SU-DHL-6 (cell line): ENCODE results near the gene ACAP3.

Experiments used
- H2AFZ ChIP-seq: fragments of 200-600 bp; sonication (generic); 2 replicates; pipeline ENCODE4 v1.6.1; 2014; ENCODE audit warnings: low read depth, mild to moderate bottlenecking, moderate library complexity, mixed read lengths, antibody characterized with exemption, low read length; ENCODE audit not compliant: severe bottlenecking
- H3F3A ChIP-seq: fragments of 200-600 bp; shearing (Covaris generic); 2 replicates; pipeline ENCODE4 v1.6.0; 2016; ENCODE audit warnings: antibody characterized with exemption, mild to moderate bottlenecking; ENCODE audit not compliant: insufficient read depth
- H3K27ac ChIP-seq: fragments of 200-600 bp; sonication (generic); 2 replicates; pipeline ENCODE4 v1.5.1; 2016; ENCODE audit warnings: low read depth, mild to moderate bottlenecking, low read length, moderate library complexity, mixed read lengths
- H3K27me3 ChIP-seq: fragments of 200-600 bp; sonication (generic), shearing (Covaris generic); 2 replicates; pipeline ENCODE4 v1.6.0; 2014; ENCODE audit warnings: mild to moderate bottlenecking, low read length
- H3K36me3 ChIP-seq: fragments of 200-600 bp; sonication (generic); 2 replicates; pipeline ENCODE4 v1.6.1; 2014; ENCODE audit warnings: mild to moderate bottlenecking, low read length, mixed read lengths
- H3K4me2 ChIP-seq: fragments of 300-600, 200-600 bp; shearing (Covaris generic), sonication (generic); 2 replicates; pipeline ENCODE4 v1.6.0; 2014; ENCODE audit warnings: low read length, low read depth, mild to moderate bottlenecking; ENCODE audit not compliant: poor library complexity, severe bottlenecking
- H3K4me3 ChIP-seq: fragments of 200-600 bp; sonication (generic); 2 replicates; pipeline ENCODE4 v1.5.1; 2014; ENCODE audit warnings: antibody characterized with exemption, low read length, mild to moderate bottlenecking, mixed read lengths; ENCODE audit not compliant: insufficient read depth, poor library complexity, severe bottlenecking
- H3K79me2 ChIP-seq: fragments of 200-600 bp; sonication (generic); 2 replicates; pipeline ENCODE4 v1.6.1; 2014; ENCODE audit warnings: mild to moderate bottlenecking, low read length, moderate library complexity; ENCODE audit not compliant: insufficient read depth
- H3K9ac ChIP-seq: fragments of 200-600 bp; sonication (generic); 2 replicates; pipeline ENCODE4 v1.7.0; 2014; ENCODE audit warnings: mild to moderate bottlenecking, low read length
- H3K9me2 ChIP-seq: fragments of 200-600 bp; sonication (generic); replicated peaks from 2 replicates; pipeline ENCODE4 v1.6.1; 2014; ENCODE audit warnings: low read length; ENCODE audit not compliant: insufficient read depth
- H3K9me3 ChIP-seq: fragments of 200-600 bp; sonication (generic); 2 replicates; pipeline ENCODE4 v1.6.1; 2014; ENCODE audit warnings: low read length, mixed read lengths; ENCODE audit not compliant: insufficient read depth
- H4K20me1 ChIP-seq: fragments of 200-600 bp; sonication (generic); 2 replicates; pipeline ENCODE4 v1.6.1; 2014; ENCODE audit warnings: low read depth, mild to moderate bottlenecking, antibody characterized with exemption, low read length, moderate library complexity, mixed read lengths
- CTCF ChIP-seq: fragments of 200-600 bp; sonication (generic); IDR thresholded peaks from one replicate; pipeline ENCODE4 v1.5.1; 2017; ENCODE audit warnings: antibody characterized with exemption, mild to moderate bottlenecking, low read length, moderate library complexity; ENCODE audit not compliant: insufficient read depth, poor library complexity, severe bottlenecking
- EZH2phosphoT487 ChIP-seq: fragments of 200-600 bp; sonication (generic), shearing (Covaris generic); conservative IDR thresholded peaks from 2 replicates; pipeline ENCODE4 v1.6.1; 2018; ENCODE audit warnings: mild to moderate bottlenecking, antibody characterized with exemption, low read length, moderate library complexity, mixed read lengths

Gene ACAP3

GRCh38 chr1:1325288-1326074 lies 17.8 kb upstream of the ACAP3 start:
- no peaks in the 10 kb centered on the region for H3K36me3 ChIP-seq

GRCh38 chr1:1324524-1325287 lies 17.0 kb upstream of the ACAP3 start, which contains the start of the genes CPTP and INTS11:
Gene CPTP (plus strand): TSS chr1:1324802. CDS start chr1:1326911, 2,109 bp downstream.
Gene INTS11 (minus strand): TSS chr1:1324660. CDS start chr1:1324608, 52 bp downstream.
- no peaks in the 10 kb centered on the region; the same call in 1 of the 2 replicates for H4K20me1 ChIP-seq
- H3K4me3 ChIP-seq: peak within 1 kb of the TSS; percentile 96
- no peaks in the 10 kb centered on the region for H3K27me3 ChIP-seq
- no peak for TF ChIP-seq EZH2phosphoT487
- no peak for TF ChIP-seq CTCF
- no peaks in the 10 kb centered on the region for H3K9me3 ChIP-seq
- H3K9me2 ChIP-seq: no peaks in the 10 kb centered on the region
- peak within 1 kb of the TSS; percentile 99 for H3K9ac ChIP-seq
- H2AFZ ChIP-seq: peak within 1 kb of the TSS; percentile 83
- peak within 1 kb of the TSS; percentile 54 for H3K27ac ChIP-seq
- peaks cover 49% of the 10 kb centered on the region for H3K79me2 ChIP-seq
- no peaks in the 10 kb centered on the region for H3K36me3 ChIP-seq
- no peaks in the 10 kb centered on the region; the same call in 1 of the 2 replicates for H3F3A ChIP-seq
- H3K4me2 ChIP-seq: peak within 1 kb of the TSS; percentile 89

More at GRCh38 chr1:1325288-1326074, 17.8 kb upstream of the ACAP3 start:
- Histone ChIP-seq H3K9me2 (no peaks in the 10 kb centered on the region), H3K79me2 (peaks cover 42% of the 10 kb centered on the region), H3K4me2 (peak overlapping the region; percentile 89), H3F3A (no peaks in the 10 kb centered on the region; the same call in 1 of the 2 replicates), H3K27ac (peak overlapping the region; percentile 54), H4K20me1 (no peaks in the 10 kb centered on the region; the same call in 1 of the 2 replicates), H3K27me3 (no peaks in the 10 kb centered on the region), H2AFZ (peak overlapping the region; percentile 83), H3K9ac (peak overlapping the region; percentile 99), H3K4me3 (peak overlapping the region; percentile 96), H3K9me3 (no peaks in the 10 kb centered on the region)
- TF ChIP-seq EZH2phosphoT487: no peak
- TF ChIP-seq CTCF: no peak

GRCh38 chr1:1324084-1324523 lies 16.4 kb upstream of the ACAP3 start:
- Histone ChIP-seq H3F3A (no peaks in the 10 kb centered on the region; the same call in 1 of the 2 replicates), H3K27ac (no peak overlapping the region), H3K27me3 (no peaks in the 10 kb centered on the region), H3K4me3 (peak overlapping the region; percentile 96), H3K9me3 (no peaks in the 10 kb centered on the region), H3K9me2 (no peaks in the 10 kb centered on the region), H3K9ac (peak overlapping the region; percentile 99), H4K20me1 (no peaks in the 10 kb centered on the region; the same call in 1 of the 2 replicates), H3K36me3 (no peaks in the 10 kb centered on the region), H2AFZ (peak overlapping the region; percentile 21), H3K4me2 (peak overlapping the region; percentile 33), H3K79me2 (peaks cover 52% of the 10 kb centered on the region)
- TF ChIP-seq EZH2phosphoT487 (no peak), CTCF (no peak)
